SU-DHL-6 (cell line): ENCODE results near the gene DTWD1.
"Not testable (repeated sequence)": the region's sequence is repeated elsewhere in the genome, so short reads cannot be mapped to it uniquely, and the experiment has no call there.

Experiments used
- H2AFZ ChIP-seq: fragments of 200-600 bp; sonication (generic); 2 replicates; pipeline ENCODE4 v1.6.1; 2014; ENCODE audit warnings: low read depth, mild to moderate bottlenecking, moderate library complexity, mixed read lengths, antibody characterized with exemption, low read length; ENCODE audit not compliant: severe bottlenecking
- H3F3A ChIP-seq: fragments of 200-600 bp; shearing (Covaris generic); 2 replicates; pipeline ENCODE4 v1.6.0; 2016; ENCODE audit warnings: antibody characterized with exemption, mild to moderate bottlenecking; ENCODE audit not compliant: insufficient read depth
- H3K27ac ChIP-seq: fragments of 200-600 bp; sonication (generic); 2 replicates; pipeline ENCODE4 v1.5.1; 2016; ENCODE audit warnings: low read depth, mild to moderate bottlenecking, low read length, moderate library complexity, mixed read lengths
- H3K27me3 ChIP-seq: fragments of 200-600 bp; sonication (generic), shearing (Covaris generic); 2 replicates; pipeline ENCODE4 v1.6.0; 2014; ENCODE audit warnings: mild to moderate bottlenecking, low read length
- H3K36me3 ChIP-seq: fragments of 200-600 bp; sonication (generic); 2 replicates; pipeline ENCODE4 v1.6.1; 2014; ENCODE audit warnings: mild to moderate bottlenecking, low read length, mixed read lengths
- H3K4me2 ChIP-seq: fragments of 300-600, 200-600 bp; shearing (Covaris generic), sonication (generic); 2 replicates; pipeline ENCODE4 v1.6.0; 2014; ENCODE audit warnings: low read length, low read depth, mild to moderate bottlenecking; ENCODE audit not compliant: poor library complexity, severe bottlenecking
- H3K4me3 ChIP-seq: fragments of 200-600 bp; sonication (generic); 2 replicates; pipeline ENCODE4 v1.5.1; 2014; ENCODE audit warnings: antibody characterized with exemption, low read length, mild to moderate bottlenecking, mixed read lengths; ENCODE audit not compliant: insufficient read depth, poor library complexity, severe bottlenecking
- H3K79me2 ChIP-seq: fragments of 200-600 bp; sonication (generic); 2 replicates; pipeline ENCODE4 v1.6.1; 2014; ENCODE audit warnings: mild to moderate bottlenecking, low read length, moderate library complexity; ENCODE audit not compliant: insufficient read depth
- H3K9ac ChIP-seq: fragments of 200-600 bp; sonication (generic); 2 replicates; pipeline ENCODE4 v1.7.0; 2014; ENCODE audit warnings: mild to moderate bottlenecking, low read length
- H3K9me2 ChIP-seq: fragments of 200-600 bp; sonication (generic); replicated peaks from 2 replicates; pipeline ENCODE4 v1.6.1; 2014; ENCODE audit warnings: low read length; ENCODE audit not compliant: insufficient read depth
- H3K9me3 ChIP-seq: fragments of 200-600 bp; sonication (generic); 2 replicates; pipeline ENCODE4 v1.6.1; 2014; ENCODE audit warnings: low read length, mixed read lengths; ENCODE audit not compliant: insufficient read depth
- H4K20me1 ChIP-seq: fragments of 200-600 bp; sonication (generic); 2 replicates; pipeline ENCODE4 v1.6.1; 2014; ENCODE audit warnings: low read depth, mild to moderate bottlenecking, antibody characterized with exemption, low read length, moderate library complexity, mixed read lengths
- EZH2phosphoT487 ChIP-seq: fragments of 200-600 bp; sonication (generic), shearing (Covaris generic); conservative IDR thresholded peaks from 2 replicates; pipeline ENCODE4 v1.6.1; 2018; ENCODE audit warnings: mild to moderate bottlenecking, antibody characterized with exemption, low read length, moderate library complexity, mixed read lengths
- TF ChIP-seq, protein P1 (sequence below): fragments of 200-600 bp; sonication (generic); IDR thresholded peaks from one replicate; pipeline ENCODE4 v1.5.1; 2017; ENCODE audit warnings: antibody characterized with exemption, mild to moderate bottlenecking, low read length, moderate library complexity; ENCODE audit not compliant: insufficient read depth, poor library complexity, severe bottlenecking

The DTWD1 gene

DNA sequence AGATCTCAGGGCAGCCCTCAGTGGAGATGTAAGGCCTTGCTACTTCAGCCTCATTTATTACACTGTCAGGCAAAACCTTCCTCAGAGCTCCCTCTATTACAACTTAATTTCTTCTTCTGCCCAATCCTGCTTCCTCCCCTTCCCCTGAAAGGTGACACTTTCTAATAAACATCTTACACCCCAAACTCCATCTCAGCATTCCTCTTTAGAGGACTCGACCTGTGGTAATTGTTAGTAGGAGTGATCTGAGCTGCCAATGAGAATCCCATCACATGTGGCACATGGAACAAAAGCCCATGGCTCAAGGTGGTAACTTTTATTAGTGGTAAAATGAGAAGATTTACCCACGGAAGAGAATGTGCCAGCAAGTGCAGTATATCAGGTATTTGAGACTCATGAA, 29.8 kb downstream of the DTWD1 start:
- H3K9ac ChIP-seq: no peak overlapping the region
- H3F3A ChIP-seq: no peaks in the 10 kb centered on the region
- 0 out of 2 replicates have a peak, but pooled peaks cover 3% of the 10 kb centered on the region for H3K27me3 ChIP-seq
- no peak overlapping the region for H3K4me3 ChIP-seq
- H3K9me3 ChIP-seq: 0 out of 2 replicates have a peak, but pooled peaks cover 4% of the 10 kb centered on the region
- no peaks in the 10 kb centered on the region for H3K9me2 ChIP-seq
- TF ChIP-seq, protein P1, sequence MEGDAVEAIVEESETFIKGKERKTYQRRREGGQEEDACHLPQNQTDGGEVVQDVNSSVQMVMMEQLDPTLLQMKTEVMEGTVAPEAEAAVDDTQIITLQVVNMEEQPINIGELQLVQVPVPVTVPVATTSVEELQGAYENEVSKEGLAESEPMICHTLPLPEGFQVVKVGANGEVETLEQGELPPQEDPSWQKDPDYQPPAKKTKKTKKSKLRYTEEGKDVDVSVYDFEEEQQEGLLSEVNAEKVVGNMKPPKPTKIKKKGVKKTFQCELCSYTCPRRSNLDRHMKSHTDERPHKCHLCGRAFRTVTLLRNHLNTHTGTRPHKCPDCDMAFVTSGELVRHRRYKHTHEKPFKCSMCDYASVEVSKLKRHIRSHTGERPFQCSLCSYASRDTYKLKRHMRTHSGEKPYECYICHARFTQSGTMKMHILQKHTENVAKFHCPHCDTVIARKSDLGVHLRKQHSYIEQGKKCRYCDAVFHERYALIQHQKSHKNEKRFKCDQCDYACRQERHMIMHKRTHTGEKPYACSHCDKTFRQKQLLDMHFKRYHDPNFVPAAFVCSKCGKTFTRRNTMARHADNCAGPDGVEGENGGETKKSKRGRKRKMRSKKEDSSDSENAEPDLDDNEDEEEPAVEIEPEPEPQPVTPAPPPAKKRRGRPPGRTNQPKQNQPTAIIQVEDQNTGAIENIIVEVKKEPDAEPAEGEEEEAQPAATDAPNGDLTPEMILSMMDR: no peak
- TF ChIP-seq EZH2phosphoT487: no peak
- H2AFZ ChIP-seq: no peak overlapping the region
- H3K27ac ChIP-seq: no peak overlapping the region
- no peaks in the 10 kb centered on the region for H3K36me3 ChIP-seq
- no peak overlapping the region for H3K4me2 ChIP-seq
- no peaks in the 10 kb centered on the region for H4K20me1 ChIP-seq
- no peaks in the 10 kb centered on the region for H3K79me2 ChIP-seq

- TF ChIP-seq, protein P1: no peak
- no peak for TF ChIP-seq EZH2phosphoT487
- H3K4me3 ChIP-seq: no peak overlapping the region
- 0 out of 2 replicates have a peak, but pooled peaks cover 4% of the 10 kb centered on the region for H3K9me3 ChIP-seq
Measured at GRCh38 chr15:49652922-49653321, 32.1 kb downstream of the DTWD1 start.

DNA sequence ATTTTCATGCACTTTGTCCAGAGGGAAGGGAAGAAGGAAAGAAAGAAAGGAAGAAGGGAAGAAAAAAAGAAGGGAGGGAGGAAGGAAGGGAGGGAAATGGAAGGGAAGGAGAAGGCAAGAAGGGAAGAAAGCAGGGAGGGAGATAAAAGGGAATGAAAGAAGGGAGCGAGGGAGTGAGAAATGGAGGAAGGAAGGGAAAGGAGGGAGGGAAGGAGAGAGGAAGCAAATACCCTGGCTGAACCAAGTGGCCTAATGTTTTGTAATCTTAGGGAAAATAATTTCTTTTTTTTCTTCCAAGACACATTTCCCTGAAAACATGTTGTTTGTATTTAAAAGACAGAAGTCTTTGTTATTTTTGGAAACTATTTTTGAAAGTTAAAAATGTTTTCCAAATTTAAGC, 35.9 kb downstream of the DTWD1 start:
- H3K27me3 ChIP-seq: 0 out of 2 replicates have a peak, but pooled peaks cover 3% of the 10 kb centered on the region
- H3K9ac ChIP-seq: no peak overlapping the region
- no peaks in the 10 kb centered on the region for H3F3A ChIP-seq
- H3K9me3 ChIP-seq: 0 out of 2 replicates have a peak, but pooled peaks cover 4% of the 10 kb centered on the region
- H3K9me2 ChIP-seq: no peaks in the 10 kb centered on the region
- H3K79me2 ChIP-seq: no peaks in the 10 kb centered on the region
- no peaks in the 10 kb centered on the region for H3K36me3 ChIP-seq
- no peak overlapping the region for H3K4me3 ChIP-seq
- H3K4me2 ChIP-seq: no peak overlapping the region
- H3K27ac ChIP-seq: no peak overlapping the region
- no peak overlapping the region for H2AFZ ChIP-seq
- H4K20me1 ChIP-seq: no peaks in the 10 kb centered on the region
- TF ChIP-seq EZH2phosphoT487: no peak
- TF ChIP-seq, protein P1: no peak

More at GRCh38 chr15:49652922-49653321, 32.1 kb downstream of the DTWD1 start:
- Histone ChIP-seq H3K4me2 (no peak overlapping the region), H3K79me2 (no peaks in the 10 kb centered on the region), H3K36me3 (no peaks in the 10 kb centered on the region), H3K27me3 (0 out of 2 replicates have a peak, but pooled peaks cover 3% of the 10 kb centered on the region), H3F3A (no peaks in the 10 kb centered on the region), H3K27ac (no peak overlapping the region), H3K9me2 (no peaks in the 10 kb centered on the region), H2AFZ (no peak overlapping the region), H3K9ac (no peak overlapping the region), H4K20me1 (no peaks in the 10 kb centered on the region)

GRCh38 chr15:49664716-49665115, 43.9 kb downstream of the DTWD1 start:
- TF ChIP-seq EZH2phosphoT487: no peak
- Histone ChIP-seq H3F3A (no peaks in the 10 kb centered on the region), H3K27me3 (no peaks in the 10 kb centered on the region), H3K4me3 (no peak overlapping the region), H2AFZ (no peak overlapping the region), H3K9ac (no peak overlapping the region), H3K4me2 (no peak overlapping the region), H3K27ac (no peak overlapping the region), H3K9me3 (no peaks in the 10 kb centered on the region), H3K79me2 (no peaks in the 10 kb centered on the region), H3K9me2 (no peaks in the 10 kb centered on the region), H3K36me3 (no peaks in the 10 kb centered on the region), H4K20me1 (no peaks in the 10 kb centered on the region)

GRCh38 chr15:49666486-49666885, 45.6 kb downstream of the DTWD1 start:
- not testable (repeated sequence) for H3F3A ChIP-seq, H3K27ac ChIP-seq, H3K79me2 ChIP-seq, H3K9me3 ChIP-seq, H2AFZ ChIP-seq, H3K4me2 ChIP-seq, H3K9ac ChIP-seq, H3K9me2 ChIP-seq, H3K36me3 ChIP-seq, H4K20me1 ChIP-seq, H3K27me3 ChIP-seq, H3K4me3 ChIP-seq
